ENCODE data around the gene SENP8.

SENP8 gene

GRCh38 chr15:72139667-72140066 is 21.5 kb downstream of the SENP8 start:
- H3K4me2 ChIP-seq (ENCODE audit: low read length, poor library complexity, severe bottlenecking) = no peak overlapping the region
- no peaks in the 10 kb centered on the region for H3K36me3 ChIP-seq (ENCODE audit: control insufficient read depth in 1 of 2, insufficient read depth in 2 of 2, low read depth in 1 of 2, low read length in 2 of 2)
- no peak overlapping the region for H4K91ac ChIP-seq (ENCODE audit: low read length)
- no peak overlapping the region for H3K4ac ChIP-seq (ENCODE audit: low read depth in 1 of 2, low read length in 2 of 2)
- H3K4me1 ChIP-seq (ENCODE audit: control insufficient read depth, insufficient read depth, low read depth, low read length) = peaks cover 1% of the 10 kb centered on the region
- H3K79me1 ChIP-seq (replicated peaks; ENCODE audit: low read length, poor library complexity, severe bottlenecking) = no peaks in the 10 kb centered on the region
- no peak overlapping the region for H3K27ac ChIP-seq (ENCODE audit: low read length, poor library complexity, severe bottlenecking)
- H2BK5ac ChIP-seq (ENCODE audit: low read depth, low read length, poor library complexity, severe bottlenecking) = no peak overlapping the region
- H2BK15ac ChIP-seq (ENCODE audit: low read depth, poor library complexity, severe bottlenecking) = no peak overlapping the region
- H3K9ac ChIP-seq (ENCODE audit: low read length) = no peak overlapping the region
- no peak overlapping the region for H2BK12ac ChIP-seq (ENCODE audit: low read length in 2 of 2)
- DNase-seq = no peak
- no peak overlapping the region for H3K18ac ChIP-seq (ENCODE audit: low read depth in 1 of 2, low read length in 2 of 2)
- H3K23ac ChIP-seq (ENCODE audit: low read length in 2 of 2) = no peak overlapping the region
- H2AFZ ChIP-seq (ENCODE audit: low read depth, low read length) = no peak overlapping the region
- H2AK5ac ChIP-seq (ENCODE audit: low read length, severe bottlenecking) = no peak overlapping the region
- H2BK120ac ChIP-seq (ENCODE audit: low read depth, low read length) = no peak overlapping the region
- 96% methylated on average over 4 of the region's 4 CpGs for WGBS
- no peak overlapping the region for H4K8ac ChIP-seq (ENCODE audit: low read length)
- no peaks in the 10 kb centered on the region for H3K9me3 ChIP-seq (ENCODE audit: control insufficient read depth, low read length)
- no peak overlapping the region for H3K4me3 ChIP-seq (ENCODE audit: insufficient read depth in 1 of 2, low read depth in 1 of 2, low read length in 2 of 2)
- no peak overlapping the region for H3K14ac ChIP-seq (ENCODE audit: low read length in 2 of 2)
- no peaks in the 10 kb centered on the region for H3K27me3 ChIP-seq (ENCODE audit: control insufficient read depth in 1 of 2, insufficient read depth in 1 of 2, low read length in 2 of 2)

GRCh38 chr15:72140088-72140487 is 21.9 kb downstream of the SENP8 start:
- no peak overlapping the region for H3K18ac ChIP-seq (ENCODE audit: low read depth in 1 of 2, low read length in 2 of 2)
- H3K4me3 ChIP-seq (ENCODE audit: insufficient read depth in 1 of 2, low read depth in 1 of 2, low read length in 2 of 2) = no peak overlapping the region
- no peak overlapping the region for H2BK15ac ChIP-seq (ENCODE audit: low read depth, poor library complexity, severe bottlenecking)
- no peak overlapping the region for H2BK5ac ChIP-seq (ENCODE audit: low read depth, low read length, poor library complexity, severe bottlenecking)
- H3K79me1 ChIP-seq (replicated peaks; ENCODE audit: low read length, poor library complexity, severe bottlenecking) = no peaks in the 10 kb centered on the region
- no peak overlapping the region for H4K91ac ChIP-seq (ENCODE audit: low read length)
- no peak overlapping the region for H2BK12ac ChIP-seq (ENCODE audit: low read length in 2 of 2)
- WGBS = 93% methylated on average over 2 of the region's 3 CpGs
- H3K27ac ChIP-seq (ENCODE audit: low read length, poor library complexity, severe bottlenecking) = no peak overlapping the region
- no peak for DNase-seq
- H2AK5ac ChIP-seq (ENCODE audit: low read length, severe bottlenecking) = no peak overlapping the region
- no peaks in the 10 kb centered on the region for H3K9me3 ChIP-seq (ENCODE audit: control insufficient read depth, low read length)
- peaks cover 1% of the 10 kb centered on the region for H3K4me1 ChIP-seq (ENCODE audit: control insufficient read depth, insufficient read depth, low read depth, low read length)
- H4K8ac ChIP-seq (ENCODE audit: low read length) = no peak overlapping the region
- H3K36me3 ChIP-seq (ENCODE audit: control insufficient read depth in 1 of 2, insufficient read depth in 2 of 2, low read depth in 1 of 2, low read length in 2 of 2) = no peaks in the 10 kb centered on the region
- no peak overlapping the region for H3K4ac ChIP-seq (ENCODE audit: low read depth in 1 of 2, low read length in 2 of 2)
- no peak overlapping the region for H3K23ac ChIP-seq (ENCODE audit: low read length in 2 of 2)
- no peak overlapping the region for H2BK120ac ChIP-seq (ENCODE audit: low read depth, low read length)
- H3K27me3 ChIP-seq (ENCODE audit: control insufficient read depth in 1 of 2, insufficient read depth in 1 of 2, low read length in 2 of 2) = no peaks in the 10 kb centered on the region
- no peak overlapping the region for H3K14ac ChIP-seq (ENCODE audit: low read length in 2 of 2)
- H3K9ac ChIP-seq (ENCODE audit: low read length) = no peak overlapping the region
- H3K4me2 ChIP-seq (ENCODE audit: low read length, poor library complexity, severe bottlenecking) = no peak overlapping the region
- H2AFZ ChIP-seq (ENCODE audit: low read depth, low read length) = no peak overlapping the region

- Histone ChIP-seq H3K23ac (ENCODE audit: low read length in 2 of 2) (no peak overlapping the region), H3K4me2 (ENCODE audit: low read length, poor library complexity, severe bottlenecking) (no peak overlapping the region), H3K9me3 (ENCODE audit: control insufficient read depth, low read length) (no peaks in the 10 kb centered on the region), H2BK15ac (ENCODE audit: low read depth, poor library complexity, severe bottlenecking) (no peak overlapping the region), H2BK5ac (ENCODE audit: low read depth, low read length, poor library complexity, severe bottlenecking) (no peak overlapping the region), H2AFZ (ENCODE audit: low read depth, low read length) (no peak overlapping the region), H3K18ac (ENCODE audit: low read depth in 1 of 2, low read length in 2 of 2) (no peak overlapping the region), H3K4me1 (ENCODE audit: control insufficient read depth, insufficient read depth, low read depth, low read length) (no peaks in the 10 kb centered on the region), H3K14ac (ENCODE audit: low read length in 2 of 2) (no peak overlapping the region), H4K91ac (ENCODE audit: low read length) (no peak overlapping the region), H3K9ac (ENCODE audit: low read length) (no peak overlapping the region), H3K27me3 (ENCODE audit: control insufficient read depth in 1 of 2, insufficient read depth in 1 of 2, low read length in 2 of 2) (no peaks in the 10 kb centered on the region), H2BK12ac (ENCODE audit: low read length in 2 of 2) (no peak overlapping the region), H2BK120ac (ENCODE audit: low read depth, low read length) (no peak overlapping the region), H3K36me3 (ENCODE audit: control insufficient read depth in 1 of 2, insufficient read depth in 2 of 2, low read depth in 1 of 2, low read length in 2 of 2) (no peaks in the 10 kb centered on the region), H2AK5ac (ENCODE audit: low read length, severe bottlenecking) (no peak overlapping the region), H3K27ac (ENCODE audit: low read length, poor library complexity, severe bottlenecking) (no peak overlapping the region), H3K4ac (ENCODE audit: low read depth in 1 of 2, low read length in 2 of 2) (no peak overlapping the region), H4K8ac (ENCODE audit: low read length) (no peak overlapping the region), H3K4me3 (ENCODE audit: insufficient read depth in 1 of 2, low read depth in 1 of 2, low read length in 2 of 2) (no peak overlapping the region), H3K79me1 (replicated peaks; ENCODE audit: low read length, poor library complexity, severe bottlenecking) (no peaks in the 10 kb centered on the region)
- no peak for DNase-seq
- 79% methylated on average over 2 of the region's 4 CpGs for WGBS
Measured at GRCh38 chr15:72141171-72142084, 23.2 kb downstream of the SENP8 start.

DNA sequence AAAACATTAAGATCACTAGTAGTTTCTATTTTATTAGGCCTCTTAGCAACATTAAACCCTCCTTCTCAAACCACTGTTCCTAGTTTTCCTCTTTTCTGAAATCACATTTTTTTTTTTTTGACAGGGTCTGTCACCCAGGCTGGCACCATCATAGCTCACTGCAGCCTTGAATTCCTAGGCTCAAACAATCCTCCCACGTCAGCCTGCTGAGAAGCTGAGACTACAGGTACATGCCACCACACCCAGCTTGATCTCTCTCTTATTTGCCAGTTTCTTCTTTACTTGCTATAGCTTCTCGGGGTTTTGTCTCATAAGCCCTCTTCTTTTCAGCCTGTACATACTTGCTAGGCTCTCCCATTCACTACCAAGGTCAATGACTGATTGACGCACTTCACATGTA is 28.0 kb downstream of the SENP8 start:
- H3K79me1 ChIP-seq (replicated peaks; ENCODE audit: low read length, poor library complexity, severe bottlenecking) = no peaks in the 10 kb centered on the region
- no peak overlapping the region for H2AK5ac ChIP-seq (ENCODE audit: low read length, severe bottlenecking)
- no peaks in the 10 kb centered on the region for H3K27me3 ChIP-seq (ENCODE audit: control insufficient read depth in 1 of 2, insufficient read depth in 1 of 2, low read length in 2 of 2)
- no peak overlapping the region for H3K4ac ChIP-seq (ENCODE audit: low read depth in 1 of 2, low read length in 2 of 2)
- no peaks in the 10 kb centered on the region for H3K9me3 ChIP-seq (ENCODE audit: control insufficient read depth, low read length)
- H2BK12ac ChIP-seq (ENCODE audit: low read length in 2 of 2) = no peak overlapping the region
- no peaks in the 10 kb centered on the region for H3K36me3 ChIP-seq (ENCODE audit: control insufficient read depth in 1 of 2, insufficient read depth in 2 of 2, low read depth in 1 of 2, low read length in 2 of 2)
- DNase-seq = no peak
- H2BK120ac ChIP-seq (ENCODE audit: low read depth, low read length) = no peak overlapping the region
- no peak overlapping the region for H3K4me2 ChIP-seq (ENCODE audit: low read length, poor library complexity, severe bottlenecking)
- H2BK5ac ChIP-seq (ENCODE audit: low read depth, low read length, poor library complexity, severe bottlenecking) = no peak overlapping the region
- H3K18ac ChIP-seq (ENCODE audit: low read depth in 1 of 2, low read length in 2 of 2) = no peak overlapping the region
- H3K4me1 ChIP-seq (ENCODE audit: control insufficient read depth, insufficient read depth, low read depth, low read length) = peaks cover 2% of the 10 kb centered on the region
- no peak overlapping the region for H3K23ac ChIP-seq (ENCODE audit: low read length in 2 of 2)
- WGBS = 94% methylated on average over 3 of the region's 3 CpGs
- H2AFZ ChIP-seq (ENCODE audit: low read depth, low read length) = no peak overlapping the region
- H3K9ac ChIP-seq (ENCODE audit: low read length) = no peak overlapping the region
- no peak overlapping the region for H3K14ac ChIP-seq (ENCODE audit: low read length in 2 of 2)
- no peak overlapping the region for H4K8ac ChIP-seq (ENCODE audit: low read length)
- H3K4me3 ChIP-seq (ENCODE audit: insufficient read depth in 1 of 2, low read depth in 1 of 2, low read length in 2 of 2) = no peak overlapping the region
- H3K27ac ChIP-seq (ENCODE audit: low read length, poor library complexity, severe bottlenecking) = no peak overlapping the region
- H2BK15ac ChIP-seq (ENCODE audit: low read depth, poor library complexity, severe bottlenecking) = no peak overlapping the region
- H4K91ac ChIP-seq (ENCODE audit: low read length) = no peak overlapping the region
